Ascending aorta (tissue), 2 donors: Measurements from ENCODE around the gene ADORA2A. TPM values are rescaled to one million over a fixed set of nuclear protein-coding genes. Genes with fewer than 3 reads are reported as not detected.

Source experiments
- DNase-seq, 2 donors: peaks; one replicate each; pipeline ENCODE4 v3.0.0-alpha.2; 2019; ENCODE audit warnings: low spot score in 2 of 2
- H3K27ac ChIP-seq, 2 donors: fragments of 200-600 bp; sonication (generic); one replicate each; pipeline ENCODE4 v1.5.1; 2016 to 2017; ENCODE audit warnings: mild to moderate bottlenecking in 1 of 2
- H3K27me3 ChIP-seq: fragments of 200-600 bp; sonication (generic); one replicate; pipeline ENCODE4 v1.5.1; 2017
- H3K36me3 ChIP-seq, 2 donors: fragments of 200-600 bp; sonication (generic); one replicate each; pipeline ENCODE4 v1.5.1; 2016
- H3K4me1 ChIP-seq, 2 donors: fragments of 200-600 bp; sonication (generic); one replicate each; pipeline ENCODE4 v1.5.1; 2016 to 2017; ENCODE audit warnings: mild to moderate bottlenecking in 1 of 2
- H3K4me3 ChIP-seq, 2 donors: fragments of 200-600 bp; sonication (generic); one replicate each; pipeline ENCODE4 v1.5.1; 2016 to 2017; ENCODE audit warnings: mild to moderate bottlenecking in 1 of 2
- H3K9me3 ChIP-seq, 2 donors: fragments of 200-600 bp; sonication (generic); one replicate each; pipeline ENCODE4 v1.5.1; 2016
- CTCF ChIP-seq, 3 experiments: fragments of 200-600 bp in 2 of 3; fragments of 450-650 bp in 1 of 3; sonication (generic) in 2 of 3; IDR thresholded peaks; one replicate each; pipeline ENCODE4 v1.5.1; 2016 to 2019; ENCODE audit warnings: antibody characterized with exemption in 3 of 3, mild to moderate bottlenecking in 1 of 3, moderate library complexity in 1 of 3
- intact Hi-C: fragments of 100-400 bp; cut with DNase I; formaldehyde crosslinking; loops from one replicate; pipeline ENCODE4 v1.15.1; 2023
- total RNA-seq: library from RNA; depleted of rRNA; stranded (reverse); fragments of >200 nt; gene quantifications from one replicate; pipeline ENCODE4 v1.1.0, GENCODE V29; 2016

The ADORA2A gene
- total RNA-seq, 1 donor from 2014 or later: 14.7 TPM

GRCh38 chr22:24441406-24442351 lies 14.3 kb downstream of the ADORA2A start:
- intact Hi-C loops: no loop called here
- no peaks in the 10 kb centered on the region for H3K36me3 ChIP-seq
- H3K27me3 ChIP-seq: no peaks in the 10 kb centered on the region
- peaks cover 0 to 9% of the 10 kb centered on the region in 2 donors for H3K4me1 ChIP-seq
- no peak for DNase-seq
- no peaks in the 10 kb centered on the region for H3K9me3 ChIP-seq
- H3K27ac ChIP-seq: peak overlapping the region; percentile 58 to 64
- TF ChIP-seq CTCF (IDR thresholded peaks at IDR 0.05): no peak
- no peak overlapping the region for H3K4me3 ChIP-seq

GRCh38 chr22:24442352-24442744 lies 14.9 kb downstream of the ADORA2A start:
- no peaks in the 10 kb centered on the region for H3K9me3 ChIP-seq
- no peaks in the 10 kb centered on the region for H3K27me3 ChIP-seq
- H3K4me3 ChIP-seq: no peak overlapping the region
- DNase-seq: peak in 1 of 2 donors; percentile 33
- no peaks in the 10 kb centered on the region for H3K36me3 ChIP-seq
- peaks cover 0 to 9% of the 10 kb centered on the region in 2 donors for H3K4me1 ChIP-seq
- TF ChIP-seq CTCF (IDR thresholded peaks at IDR 0.05): no peak
- peak overlapping the region; percentile 58 to 64 for H3K27ac ChIP-seq
- intact Hi-C loops: no loop called here

- no peak for DNase-seq
- H3K36me3 ChIP-seq: no peaks in the 10 kb centered on the region
- H3K4me1 ChIP-seq: peaks cover 0 to 9% of the 10 kb centered on the region in 2 donors
- intact Hi-C loops: no loop called here
- no peak overlapping the region for H3K27ac ChIP-seq
- H3K27me3 ChIP-seq: no peaks in the 10 kb centered on the region
- H3K9me3 ChIP-seq: no peaks in the 10 kb centered on the region
- no peak for TF ChIP-seq CTCF (IDR thresholded peaks at IDR 0.05)
- H3K4me3 ChIP-seq: no peak overlapping the region
These were observed 16.3 kb downstream of the ADORA2A start for GRCh38 chr22:24443668-24444067.

- H3K27me3 ChIP-seq: no peaks in the 10 kb centered on the region
- intact Hi-C loops: no loop called here
- DNase-seq: peak in 1 of 2 donors; percentile 47
- no peak overlapping the region for H3K4me3 ChIP-seq
- H3K27ac ChIP-seq: no peak overlapping the region
- no peaks in the 10 kb centered on the region for H3K9me3 ChIP-seq
- H3K4me1 ChIP-seq: peaks cover 0 to 9% of the 10 kb centered on the region in 2 donors
- no peak for TF ChIP-seq CTCF (IDR thresholded peaks at IDR 0.05)
- no peaks in the 10 kb centered on the region for H3K36me3 ChIP-seq
These were observed 16.9 kb downstream of the ADORA2A start for GRCh38 chr22:24444251-24444650.

- no peak for TF ChIP-seq CTCF (IDR thresholded peaks at IDR 0.05)
- no peak for DNase-seq
- H3K27ac ChIP-seq: no peak overlapping the region
- no peak overlapping the region for H3K4me3 ChIP-seq
- intact Hi-C loops: no loop called here
- no peaks in the 10 kb centered on the region for H3K9me3 ChIP-seq
- H3K36me3 ChIP-seq: no peaks in the 10 kb centered on the region
- no peaks in the 10 kb centered on the region for H3K27me3 ChIP-seq
- H3K4me1 ChIP-seq: peaks cover 0 to 9% of the 10 kb centered on the region in 2 donors
These were observed 17.5 kb downstream of the ADORA2A start for GRCh38 chr22:24444729-24445466.
